HL-60 (cell line): ENCODE results near the gene GTF2H1.

ENCODE experiments used
- DNase-seq, 2 experiments: peaks; one replicate each; pipeline ENCODE4 v3.0.0-alpha.2; 2010 to 2020; ENCODE audit warnings: low read depth in 1 of 2, low spot score in 1 of 2
- H3K27ac ChIP-seq: fragments of 250-450 bp; sonication (Bioruptor Pico); replicated peaks from 2 replicates; pipeline ENCODE4 v1.5.1; 2020; ENCODE audit warnings: mild to moderate bottlenecking, moderate library complexity
- H3K27me3 ChIP-seq: fragments of 250-450 bp; sonication (Bioruptor Pico); 2 replicates; pipeline ENCODE4 v1.5.1; 2021; ENCODE audit warnings: mild to moderate bottlenecking, moderate library complexity; ENCODE audit not compliant: insufficient read depth, poor library complexity, severe bottlenecking
- H3K4me3 ChIP-seq: replicated peaks from 2 replicates; pipeline ENCODE4 v1.5.1; 2011; ENCODE audit warnings: mild to moderate bottlenecking, control low read depth, low read length; ENCODE audit not compliant: insufficient read depth
- GABPA ChIP-seq: IDR thresholded peaks from 2 replicates; pipeline ENCODE4 v1.6.1; 2012; ENCODE audit warnings: low read depth
- POLR2AphosphoS5 ChIP-seq: IDR thresholded peaks from 2 replicates; pipeline ENCODE4 v1.6.1; 2012; ENCODE audit warnings: low read depth
- REST ChIP-seq: IDR thresholded peaks from 2 replicates; pipeline ENCODE4 v1.6.1; 2012; ENCODE audit warnings: low read depth; ENCODE audit not compliant: insufficient replicate concordance
- SPI1 ChIP-seq: IDR thresholded peaks from 2 replicates; pipeline ENCODE4 v1.6.1; 2012; ENCODE audit warnings: low read depth, mild to moderate bottlenecking, borderline replicate concordance
- TF ChIP-seq, protein P1 (sequence below): IDR thresholded peaks from one replicate; pipeline ENCODE4 v1.5.1; 2011; ENCODE audit warnings: low read length, control low read depth, inconsistent platforms; ENCODE audit not compliant: insufficient read depth

Gene GTF2H1

DNA sequence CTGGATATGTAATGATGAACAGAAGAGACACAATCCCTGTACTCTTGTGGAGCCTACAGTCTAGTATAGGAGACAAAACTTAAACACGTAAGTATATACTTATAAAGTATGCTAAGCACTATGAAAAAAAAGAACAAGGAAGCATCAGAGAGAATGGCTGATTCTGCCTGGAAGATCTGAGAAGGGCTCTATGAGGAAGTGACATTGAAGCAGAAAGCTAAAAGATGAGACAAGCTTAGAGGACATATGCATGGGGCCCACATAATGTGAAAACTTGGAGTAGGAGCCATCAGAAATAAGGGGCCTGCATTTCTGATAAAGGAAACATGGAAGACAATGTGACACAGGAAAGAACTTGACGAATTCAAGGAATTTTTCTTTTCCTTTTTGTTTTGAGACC lies 39.7 kb upstream of the GTF2H1 start:
- TF ChIP-seq, protein P1, sequence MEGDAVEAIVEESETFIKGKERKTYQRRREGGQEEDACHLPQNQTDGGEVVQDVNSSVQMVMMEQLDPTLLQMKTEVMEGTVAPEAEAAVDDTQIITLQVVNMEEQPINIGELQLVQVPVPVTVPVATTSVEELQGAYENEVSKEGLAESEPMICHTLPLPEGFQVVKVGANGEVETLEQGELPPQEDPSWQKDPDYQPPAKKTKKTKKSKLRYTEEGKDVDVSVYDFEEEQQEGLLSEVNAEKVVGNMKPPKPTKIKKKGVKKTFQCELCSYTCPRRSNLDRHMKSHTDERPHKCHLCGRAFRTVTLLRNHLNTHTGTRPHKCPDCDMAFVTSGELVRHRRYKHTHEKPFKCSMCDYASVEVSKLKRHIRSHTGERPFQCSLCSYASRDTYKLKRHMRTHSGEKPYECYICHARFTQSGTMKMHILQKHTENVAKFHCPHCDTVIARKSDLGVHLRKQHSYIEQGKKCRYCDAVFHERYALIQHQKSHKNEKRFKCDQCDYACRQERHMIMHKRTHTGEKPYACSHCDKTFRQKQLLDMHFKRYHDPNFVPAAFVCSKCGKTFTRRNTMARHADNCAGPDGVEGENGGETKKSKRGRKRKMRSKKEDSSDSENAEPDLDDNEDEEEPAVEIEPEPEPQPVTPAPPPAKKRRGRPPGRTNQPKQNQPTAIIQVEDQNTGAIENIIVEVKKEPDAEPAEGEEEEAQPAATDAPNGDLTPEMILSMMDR, result no peak
- TF ChIP-seq REST (no peak), SPI1 (peak; percentile 13; the same call in 1 of the 2 replicates)
- no peak for DNase-seq
- H3K27ac ChIP-seq, result no peak overlapping the region
- H3K27me3 ChIP-seq, result no peaks in the 10 kb centered on the region
- H3K4me3 ChIP-seq, result no peak overlapping the region

DNA sequence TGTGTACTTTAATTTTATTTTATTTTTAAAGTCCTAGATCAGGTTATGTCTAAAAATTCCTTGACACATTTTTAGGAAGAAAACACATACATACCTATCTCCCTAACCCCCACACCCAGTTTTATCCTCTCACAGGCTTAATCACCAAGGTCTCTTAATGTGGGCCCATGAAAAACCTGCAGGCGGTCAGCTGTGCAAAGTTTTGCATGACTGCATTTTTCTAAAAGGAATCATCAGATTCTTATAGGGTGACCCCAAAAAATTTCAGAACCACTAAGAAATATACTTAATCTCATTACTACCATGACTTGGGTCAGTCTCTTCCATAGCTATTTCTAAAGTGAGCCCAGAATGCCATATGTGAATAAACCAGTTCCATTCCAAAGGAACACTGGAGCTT lies 36.5 kb upstream of the GTF2H1 start:
- no peak for TF ChIP-seq REST
- TF ChIP-seq, protein P1, result no peak
- no peak for TF ChIP-seq POLR2AphosphoS5
- no peak for TF ChIP-seq GABPA
- TF ChIP-seq SPI1, result no peak
- Histone ChIP-seq H3K27me3 (no peaks in the 10 kb centered on the region), H3K27ac (no peak overlapping the region), H3K4me3 (no peak overlapping the region)
- DNase-seq, result no peak

DNA sequence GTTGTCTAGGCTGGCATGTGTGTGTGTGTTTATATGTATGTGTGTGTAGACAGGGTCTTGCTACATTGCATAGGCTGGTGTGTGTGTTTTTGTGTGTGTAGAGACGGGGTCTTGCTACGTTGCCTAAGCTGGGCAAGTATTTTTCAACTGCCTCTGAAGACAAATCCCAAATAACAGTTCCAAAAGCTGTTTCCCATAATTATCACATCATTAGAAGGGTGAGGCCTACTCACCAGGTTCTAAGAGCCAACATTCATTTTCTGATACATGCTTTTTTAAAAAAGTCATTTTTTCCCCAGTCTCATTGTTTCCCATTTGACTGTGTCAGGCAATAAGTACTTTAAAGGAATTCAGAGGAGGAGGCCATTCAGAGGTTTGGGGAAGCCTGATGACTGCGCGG lies 33.5 kb upstream of the GTF2H1 start:
- Histone ChIP-seq H3K27ac (no peak overlapping the region), H3K27me3 (no peaks in the 10 kb centered on the region), H3K4me3 (no peak overlapping the region)
- TF ChIP-seq SPI1 (no peak), REST (no peak), POLR2AphosphoS5 (no peak), GABPA (no peak)
- TF ChIP-seq, protein P1, result no peak
- DNase-seq, result no peak
